HL-60/S4 (cell line): ENCODE data around the gene ATAD3B.
"Not testable (repeated sequence)": the region's sequence is repeated elsewhere in the genome, so short reads cannot be mapped to it uniquely, and the experiment has no call there.

ENCODE experiments used
- in situ Hi-C: fragments of 300-500 bp; cut with MboI; formaldehyde crosslinking; loops from 2 replicates; pipeline ENCODE4 v1.14.3; 2022; ENCODE audit warnings: low sequenced_read_pairs

The ATAD3B gene

GRCh38 chr1:1471389-1472052 lies at the start of gene ATAD3B:
ATAD3B (plus strand) TSS chr1:1471765; CDS start chr1:1471885, 120 bp downstream.
- in situ Hi-C loops: no loop called here

GRCh38 chr1:1421907-1422464 lies 49.6 kb upstream of the ATAD3B start:
- in situ Hi-C loops: no loop called here

GRCh38 chr1:1422465-1423244 lies 48.9 kb upstream of the ATAD3B start:
- in situ Hi-C loops: no loop called here

GRCh38 chr1:1423245-1423597 lies 48.3 kb upstream of the ATAD3B start:
- in situ Hi-C loops: no loop called here

- in situ Hi-C loops: no loop called here
These were observed 46.9 kb upstream of the ATAD3B start for GRCh38 chr1:1424707-1425106.

- in situ Hi-C loops: no loop called here
These were observed 46.2 kb upstream of the ATAD3B start for GRCh38 chr1:1425426-1425752.

- in situ Hi-C loops: no loop called here
These were observed 45.6 kb upstream of the ATAD3B start for GRCh38 chr1:1425753-1426495.

GRCh38 chr1:1426496-1427105 lies 45.0 kb upstream of the ATAD3B start:
- in situ Hi-C loops: no loop called here

- in situ Hi-C loops: no loop called here
These were observed 44.3 kb upstream of the ATAD3B start for GRCh38 chr1:1427106-1427819.

GRCh38 chr1:1427820-1428148 lies 43.8 kb upstream of the ATAD3B start:
- in situ Hi-C loops: no loop called here

GRCh38 chr1:1428174-1428573 lies 43.4 kb upstream of the ATAD3B start:
- in situ Hi-C loops: no loop called here

- in situ Hi-C loops: not testable (repeated sequence)
These were observed 42.6 kb upstream of the ATAD3B start for GRCh38 chr1:1428967-1429366.

GRCh38 chr1:1429671-1430073 lies 41.9 kb upstream of the ATAD3B start:
- in situ Hi-C loops: no loop called here

- in situ Hi-C loops: no loop called here
These were observed 41.2 kb upstream of the ATAD3B start for GRCh38 chr1:1430114-1430982.

- in situ Hi-C loops: no loop called here
These were observed 40.3 kb upstream of the ATAD3B start for GRCh38 chr1:1430992-1431844.

- in situ Hi-C loops: no loop called here
These were observed 39.7 kb upstream of the ATAD3B start for GRCh38 chr1:1431845-1432273.

GRCh38 chr1:1432274-1432950 lies 39.2 kb upstream of the ATAD3B start:
- in situ Hi-C loops: no loop called here
